GOT3 (cell line): ENCODE measurements around the gene DTYMK.
"Not testable (repeated sequence)": the region's sequence is repeated elsewhere in the genome, so short reads cannot be mapped to it uniquely, and the experiment has no call there.

Experiments
- DNase-seq: peaks from one replicate; lab custom pipeline; 2025; ENCODE audit warnings: mixed read lengths; lab: John Stamatoyannopoulos, UW

DTYMK gene

DNA sequence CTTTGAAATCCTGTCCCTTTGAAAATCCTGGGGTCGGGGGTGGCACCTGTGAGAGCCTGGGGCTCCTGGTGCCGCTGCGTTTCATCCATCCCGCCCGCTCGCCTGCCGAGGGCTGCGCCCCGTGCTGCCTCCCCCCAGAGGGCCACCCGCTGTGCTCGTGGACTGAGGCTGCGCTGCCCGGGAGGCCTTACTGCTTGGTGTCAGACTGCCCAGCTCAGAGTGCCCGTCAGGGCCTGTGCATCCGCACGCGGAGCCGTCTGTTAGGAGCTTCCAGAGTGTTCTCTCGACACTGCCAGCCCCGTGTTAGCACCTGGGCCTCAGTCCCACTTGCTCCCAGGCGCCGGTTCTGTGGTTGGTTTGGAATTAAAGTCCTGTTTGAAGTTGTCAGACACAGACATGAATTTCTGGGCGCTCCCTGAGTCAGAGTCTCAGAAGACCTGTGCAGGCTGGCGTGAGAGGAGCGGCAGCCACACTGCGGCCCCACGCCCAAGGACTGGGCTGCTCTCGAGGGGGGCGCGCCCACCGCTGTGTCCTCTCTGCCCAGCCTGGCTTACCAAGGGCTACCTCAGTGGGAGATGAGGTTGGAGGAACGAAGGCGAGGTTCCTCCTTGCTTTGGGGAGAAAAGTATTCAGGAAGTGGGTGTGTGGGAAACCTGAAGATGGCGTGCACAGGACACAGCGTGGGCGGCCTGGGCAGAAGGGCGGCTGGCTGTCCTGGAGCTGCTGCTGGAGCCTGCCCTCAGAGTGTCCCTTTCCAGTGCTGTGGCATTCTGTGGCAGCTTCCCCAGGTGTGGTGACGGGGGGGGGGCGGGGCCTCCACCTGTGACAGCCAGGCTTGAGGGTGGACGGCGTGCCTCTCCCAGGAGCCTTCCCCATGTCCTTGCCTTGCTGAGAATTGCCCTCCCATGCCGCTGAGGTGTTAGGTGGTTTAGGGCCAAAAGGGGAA, 14.1 kb downstream of the DTYMK start:
- no peak for DNase-seq

DNA sequence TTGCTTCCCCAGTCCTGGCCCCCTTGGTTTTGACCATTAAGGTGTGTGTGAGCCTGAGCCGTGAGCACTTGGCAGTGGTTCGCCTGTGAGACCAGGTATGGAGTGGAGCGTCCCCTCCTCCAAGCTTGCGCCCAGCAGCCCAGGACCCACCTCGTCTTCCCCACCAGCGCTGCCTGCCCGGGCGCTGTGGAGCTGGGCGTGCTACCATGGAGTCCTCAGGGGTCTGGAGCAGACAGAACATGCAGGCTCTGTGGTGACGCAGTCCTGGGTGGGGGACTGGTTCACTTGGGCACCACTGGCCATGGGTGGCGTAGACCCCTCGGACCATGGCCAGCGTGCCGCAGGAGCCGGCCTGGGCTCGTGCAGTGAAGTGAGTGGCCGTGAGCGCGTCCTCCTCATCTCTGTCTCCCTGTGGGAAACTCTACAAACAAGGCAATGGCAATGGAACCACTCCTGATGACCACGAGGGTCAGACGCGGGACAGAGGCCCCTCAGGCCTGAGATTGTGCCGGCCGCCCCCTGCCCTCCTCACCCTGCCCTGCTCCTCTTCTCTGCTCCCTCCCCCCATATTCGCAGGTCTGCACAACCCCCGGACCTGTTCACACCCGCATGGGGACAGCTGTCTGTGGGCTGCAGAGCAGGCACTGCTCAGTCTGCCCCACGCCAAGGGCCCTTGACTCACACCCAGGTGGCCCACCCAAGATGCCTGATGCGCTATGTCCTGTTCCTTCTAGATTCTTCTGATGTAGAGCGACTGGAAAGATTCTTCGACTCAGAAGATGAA, 15.0 kb downstream of the DTYMK start:
- no peak for DNase-seq

- no peak for DNase-seq
Observed at GRCh38 chr2:241670333-241671110, 16.1 kb downstream of the DTYMK start.

- no peak for DNase-seq
Observed at GRCh38 chr2:241668839-241669238, 17.8 kb downstream of the DTYMK start.

DNA sequence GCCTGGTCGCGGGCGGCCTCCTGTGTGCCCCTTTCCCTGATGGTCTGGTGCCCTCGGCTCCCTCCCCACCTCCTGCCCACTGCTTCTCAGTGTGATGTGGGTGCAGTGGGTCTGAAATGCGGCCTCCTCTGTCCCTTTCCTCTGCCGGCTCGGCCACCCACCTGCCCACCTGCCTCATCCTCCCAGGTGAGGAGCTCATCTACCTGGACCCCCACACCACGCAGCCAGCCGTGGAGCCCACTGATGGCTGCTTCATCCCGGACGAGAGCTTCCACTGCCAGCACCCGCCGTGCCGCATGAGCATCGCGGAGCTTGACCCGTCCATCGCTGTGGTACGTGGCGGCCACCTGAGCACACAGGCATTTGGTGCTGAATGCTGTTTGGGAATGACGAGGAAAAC, 18.3 kb downstream of the DTYMK start:
- no peak for DNase-seq

- no peak for DNase-seq
Observed at GRCh38 chr2:241666627-241667400, 19.8 kb downstream of the DTYMK start.

GRCh38 chr2:241665731-241666440, 20.7 kb downstream of the DTYMK start:
- DNase-seq, result no peak

DNA sequence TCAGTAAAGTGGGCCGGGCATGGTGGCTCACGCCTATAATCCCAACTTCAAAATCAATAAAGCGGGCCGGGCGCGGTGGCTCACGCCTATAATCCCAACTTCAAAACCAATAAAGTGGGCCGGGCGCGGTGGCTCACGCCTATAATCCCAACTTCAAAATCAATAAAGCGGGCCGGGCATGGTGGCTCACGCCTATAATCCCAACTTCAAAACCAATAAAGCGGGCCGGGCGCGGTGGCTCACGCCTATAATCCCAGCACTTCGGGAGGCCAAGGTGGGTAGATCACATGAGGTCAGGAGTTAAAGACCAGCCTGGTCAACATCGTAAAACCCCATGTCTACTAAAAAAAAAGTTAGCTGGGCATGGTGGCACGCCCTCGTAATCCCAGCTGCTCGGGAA, 23.9 kb downstream of the DTYMK start:
- not testable (repeated sequence) for DNase-seq

DNA sequence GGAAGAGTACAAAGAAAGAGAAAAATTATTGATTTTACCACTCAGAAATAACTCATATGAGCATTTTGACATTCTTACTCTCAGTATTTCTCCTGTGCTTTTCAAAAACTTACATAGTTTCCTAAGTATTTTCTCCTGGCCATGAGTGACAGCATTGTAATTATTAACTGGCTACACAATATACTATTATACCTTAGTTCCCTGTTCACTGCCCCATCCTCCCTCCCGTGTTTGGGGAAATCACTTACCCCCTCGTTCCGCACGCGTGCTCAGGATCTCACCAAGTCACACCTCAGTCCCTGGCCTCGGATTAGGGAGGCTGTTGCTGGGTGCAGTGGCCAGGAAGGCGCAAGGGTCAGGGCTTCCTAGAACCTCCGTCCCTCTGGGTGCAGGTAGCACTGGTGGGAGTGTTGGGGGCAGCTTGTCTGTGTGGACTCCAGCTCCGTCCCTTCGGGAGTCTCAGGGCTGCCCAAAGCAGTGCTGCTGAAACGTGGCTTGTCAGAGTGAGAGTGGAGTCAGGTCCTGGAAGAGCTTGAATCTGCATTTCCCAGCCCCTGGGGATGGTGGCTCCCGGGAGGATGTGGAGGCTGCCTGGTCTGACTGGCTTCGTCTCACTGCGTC, 25.9 kb downstream of the DTYMK start:
- DNase-seq, result no peak

DNA sequence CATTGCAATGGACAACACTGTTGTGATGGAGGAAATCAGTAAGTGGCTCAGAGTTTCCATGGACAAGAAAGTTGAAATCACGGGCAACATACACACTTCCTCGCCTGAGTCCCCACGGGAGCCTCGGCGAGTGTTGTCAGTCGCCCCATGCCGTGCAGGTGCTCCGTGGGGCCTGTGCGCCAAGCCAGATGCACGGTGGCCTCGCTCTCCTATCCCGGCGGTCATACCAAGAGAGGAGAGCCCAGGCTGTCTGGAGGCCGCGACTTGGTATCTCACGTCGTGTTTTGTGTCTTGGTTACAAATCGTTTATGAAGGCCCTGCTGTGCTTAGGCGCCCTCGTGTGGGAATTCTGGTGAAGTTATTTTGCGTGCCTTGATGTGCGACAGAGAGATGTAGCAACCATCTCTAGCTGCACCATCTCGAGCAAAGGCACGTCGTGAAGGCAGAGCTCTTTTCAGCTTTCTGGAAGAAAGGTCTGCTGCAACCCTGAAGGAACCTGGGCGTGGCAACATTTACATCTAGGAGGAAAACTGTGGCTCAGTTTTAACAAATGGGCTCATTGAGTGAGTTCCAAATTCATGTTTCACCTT, 27.4 kb downstream of the DTYMK start:
- no peak for DNase-seq

- no peak for DNase-seq
Observed at GRCh38 chr2:241658296-241658695, 28.3 kb downstream of the DTYMK start.

DNA sequence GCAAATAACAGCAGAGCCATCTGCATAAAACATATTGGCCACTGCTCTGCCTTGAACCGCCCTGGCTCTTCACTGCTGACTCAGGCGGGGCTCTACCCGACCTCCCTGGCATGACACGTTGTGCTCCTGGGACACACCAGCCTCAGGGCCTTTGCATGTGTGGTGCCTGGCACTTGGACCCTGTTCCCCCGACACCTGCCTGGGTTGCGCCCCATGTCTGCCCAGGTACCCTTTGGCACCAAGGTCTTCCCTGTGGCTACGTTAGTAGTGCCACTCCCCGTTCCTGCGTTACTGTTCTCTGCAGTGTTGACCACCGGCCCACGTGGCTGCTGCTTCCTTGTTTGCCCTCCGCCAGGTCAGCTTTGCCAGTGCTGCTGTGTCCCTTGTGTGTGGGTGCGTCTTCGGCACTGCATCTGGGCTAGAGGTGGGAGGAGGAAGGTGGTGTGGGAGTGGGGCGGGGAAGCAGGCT, 28.8 kb downstream of the DTYMK start:
- no peak for DNase-seq

- no peak for DNase-seq
Observed at GRCh38 chr2:241656190-241656741, 30.3 kb downstream of the DTYMK start.

DNA sequence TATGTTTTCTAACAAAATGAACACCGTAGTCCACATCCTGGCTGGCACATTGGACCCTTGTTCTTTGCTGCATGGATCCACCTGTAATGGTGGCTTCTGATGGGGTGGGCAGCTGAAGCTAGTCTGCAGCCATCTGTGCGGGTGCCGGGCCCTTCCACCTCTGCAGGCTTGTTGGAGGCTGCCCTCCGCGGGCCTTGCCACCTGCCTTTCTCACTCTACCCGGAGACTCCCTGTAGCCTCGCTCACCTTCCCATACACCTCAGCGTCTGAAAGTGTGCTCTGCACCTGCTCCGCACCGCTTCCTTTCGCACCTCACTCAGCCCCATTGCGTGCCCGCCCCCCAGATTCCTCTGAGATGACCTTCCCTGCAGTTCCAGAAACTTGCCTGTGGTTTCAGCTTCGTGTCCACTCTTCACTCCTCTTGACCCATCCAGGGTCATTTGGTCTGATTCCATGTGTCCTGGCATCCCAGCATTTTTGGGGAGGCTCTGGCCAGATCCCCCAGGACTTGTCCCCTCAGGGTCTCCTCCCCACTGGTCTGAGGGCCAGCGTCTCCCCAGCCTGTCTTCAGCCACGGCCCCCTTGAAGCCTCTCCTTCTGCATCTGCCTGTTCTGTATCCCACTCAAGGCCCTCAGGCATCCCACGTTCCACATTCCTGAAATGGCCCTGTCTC, 31.0 kb downstream of the DTYMK start:
- no peak for DNase-seq

DNA sequence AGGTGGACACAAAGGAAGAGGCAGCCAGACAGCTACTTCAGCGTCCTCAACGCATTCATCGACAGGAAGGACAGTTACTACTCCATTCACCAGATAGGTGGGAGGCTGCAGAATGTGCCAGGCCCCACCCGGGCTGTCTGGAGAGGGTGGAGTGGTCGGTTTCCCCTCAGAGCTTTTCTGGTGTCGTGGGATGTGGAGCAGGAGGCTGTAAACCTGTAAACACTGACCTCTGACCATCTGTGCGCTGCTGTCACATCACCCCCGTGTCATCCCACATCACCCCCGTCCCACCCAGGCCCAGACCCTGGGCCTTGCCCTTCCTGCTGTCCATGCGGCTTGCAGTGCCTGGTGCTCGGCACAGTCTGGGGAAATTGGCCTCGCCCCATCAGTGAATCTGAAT, 32.1 kb downstream of the DTYMK start:
- no peak for DNase-seq

DNA sequence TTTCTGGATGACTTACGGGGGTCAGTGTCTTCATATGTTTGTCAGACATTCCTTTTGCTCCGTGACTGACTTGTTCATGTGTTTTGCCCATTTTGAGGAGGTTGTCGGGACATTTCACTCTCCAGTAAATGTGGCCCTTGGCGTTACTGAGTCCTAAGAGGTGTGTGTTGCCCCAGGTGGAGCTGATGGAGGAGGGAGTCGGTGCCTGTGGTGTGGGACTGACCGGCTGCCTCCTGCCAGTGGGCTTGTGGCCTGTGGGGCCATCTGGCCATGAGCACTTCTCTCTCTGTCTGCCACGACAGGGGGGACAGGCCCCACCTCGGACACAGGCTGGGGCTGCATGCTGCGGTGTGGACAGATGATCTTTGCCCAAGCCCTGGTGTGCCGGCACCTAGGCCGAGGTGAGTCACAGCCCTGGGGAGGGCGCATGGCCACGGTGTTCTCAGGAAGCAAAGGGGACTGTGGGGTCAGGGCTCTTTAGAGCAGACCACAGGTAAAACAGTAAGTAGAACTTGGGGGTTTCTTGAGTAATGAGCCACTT, 33.3 kb downstream of the DTYMK start:
- no peak for DNase-seq

GRCh38 chr2:241652722-241653121, 33.9 kb downstream of the DTYMK start:
- no peak for DNase-seq

DNA sequence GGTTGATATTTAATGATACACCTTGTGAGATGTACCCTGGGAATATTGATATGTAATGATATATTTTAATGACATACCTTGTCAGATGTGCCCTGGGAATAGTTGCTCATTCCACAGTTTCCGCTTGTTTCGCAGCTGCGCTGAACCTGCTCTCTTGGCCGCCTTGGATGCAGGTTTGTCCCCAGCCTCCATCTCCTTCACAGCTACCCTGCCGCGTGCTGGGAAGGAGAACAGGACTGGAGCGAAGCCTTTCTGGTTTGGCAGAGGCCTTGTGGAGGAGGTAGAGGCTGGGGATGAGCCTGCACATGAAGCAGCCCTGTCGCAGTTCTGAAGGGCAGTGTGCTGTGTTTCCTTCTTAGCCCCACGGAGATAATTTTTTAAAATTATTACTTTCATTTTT, 34.5 kb downstream of the DTYMK start:
- no peak for DNase-seq

GRCh38 chr2:241649927-241650326, 36.7 kb downstream of the DTYMK start:
- no peak for DNase-seq
